ENCODE data around the gene SNX30.

Gene SNX30

DNA sequence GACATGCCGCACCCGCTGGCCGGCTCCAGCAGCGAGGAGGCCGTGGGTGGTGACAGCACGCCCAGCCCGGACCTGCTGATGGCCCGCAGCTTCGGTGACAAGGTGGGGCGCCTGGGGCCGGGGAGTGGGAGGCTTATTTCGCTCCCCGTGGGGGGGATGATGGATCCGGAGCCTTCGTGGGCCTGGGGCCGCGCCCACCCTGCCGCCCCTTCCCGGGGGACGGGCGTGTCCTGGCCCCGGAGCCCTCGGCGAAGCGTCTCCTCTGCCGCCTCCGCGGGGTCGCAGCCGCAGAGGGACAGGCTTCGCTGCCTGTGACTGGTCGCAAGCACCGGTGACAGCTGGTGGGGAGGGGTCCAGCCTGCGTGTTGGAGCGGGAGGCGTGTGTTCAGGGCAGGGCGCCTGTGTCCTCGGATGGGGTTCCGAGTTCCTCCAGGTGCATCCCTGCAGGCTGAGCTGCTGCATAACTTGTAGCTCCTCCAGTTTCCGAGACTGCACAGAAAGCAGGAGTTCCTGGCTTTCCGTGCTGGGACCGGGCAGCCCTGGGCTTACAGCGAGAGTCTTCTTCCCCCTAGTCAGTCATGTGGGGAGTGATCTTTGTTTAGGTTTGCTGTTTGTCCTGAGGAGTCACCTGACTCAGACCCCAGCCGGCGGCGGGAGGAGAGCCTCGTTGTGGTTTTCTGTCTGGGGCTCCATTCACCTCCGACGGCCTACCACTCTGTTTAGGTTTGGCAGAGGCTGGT, 666 bp downstream of the SNX30 start:
- no peak for DNase-seq (ENCODE audit: low read depth in 2 of 2, low spot score in 1 of 2)

DNA sequence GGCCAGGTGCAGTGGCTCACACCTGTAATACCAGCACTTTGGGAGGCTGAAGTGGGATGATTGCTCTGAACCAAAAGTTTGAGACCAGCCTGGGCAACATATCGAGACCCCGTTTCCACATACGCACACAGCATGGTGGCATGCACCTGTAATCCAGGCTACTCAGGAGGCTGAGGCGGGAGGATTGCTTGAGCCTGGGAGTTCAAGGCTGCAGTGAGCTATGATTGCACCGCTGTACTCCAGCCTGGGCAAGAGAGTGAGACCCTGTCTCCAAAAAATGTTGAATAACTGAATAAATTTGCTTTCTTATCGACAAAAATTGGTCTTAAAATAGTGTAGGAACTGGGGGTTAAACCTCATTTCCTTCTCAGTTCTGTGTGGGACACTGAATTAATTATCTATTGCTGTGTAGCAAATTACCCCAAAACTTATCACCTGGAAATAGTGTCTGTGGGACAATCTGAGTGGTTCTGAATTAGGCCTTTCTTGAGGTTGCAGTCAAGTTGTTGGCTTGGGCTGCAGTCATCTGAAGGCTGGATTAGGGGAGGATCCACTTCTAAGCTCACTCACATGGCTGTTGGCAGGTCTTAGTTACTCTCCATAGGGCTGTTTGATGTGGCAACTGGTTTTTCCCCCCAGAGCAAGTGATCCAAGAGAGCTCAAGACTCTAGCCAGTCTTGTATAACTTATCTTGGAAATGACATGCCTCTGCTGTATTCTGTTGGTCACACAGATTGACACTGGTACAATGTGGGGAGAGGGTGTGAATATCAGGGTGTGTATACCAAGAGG, 2.0 kb downstream of the SNX30 start:
- DNase-seq (ENCODE audit: low read depth in 2 of 2, low spot score in 1 of 2): no peak

DNA sequence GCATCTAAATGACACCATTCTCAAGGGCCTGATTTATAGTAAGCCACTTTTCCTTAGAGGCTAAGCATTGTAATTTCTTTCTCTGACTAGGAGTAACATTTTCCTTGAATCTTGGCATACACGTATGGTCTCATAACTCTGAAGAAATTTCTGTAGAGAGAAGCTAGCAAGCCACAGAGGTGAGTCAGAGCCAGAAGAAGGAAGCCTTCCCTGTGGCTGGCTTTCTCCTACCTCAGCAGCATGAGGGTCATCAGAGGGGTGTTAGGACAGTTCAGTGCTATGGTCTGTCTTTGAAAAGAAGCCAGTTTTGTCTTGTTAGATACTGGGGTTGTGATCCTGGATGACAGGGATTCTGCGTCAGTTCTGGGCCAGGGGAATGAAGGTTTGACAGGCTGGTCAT, 3.2 kb downstream of the SNX30 start:
- no peak for DNase-seq (ENCODE audit: low read depth in 2 of 2, low spot score in 1 of 2)

DNA sequence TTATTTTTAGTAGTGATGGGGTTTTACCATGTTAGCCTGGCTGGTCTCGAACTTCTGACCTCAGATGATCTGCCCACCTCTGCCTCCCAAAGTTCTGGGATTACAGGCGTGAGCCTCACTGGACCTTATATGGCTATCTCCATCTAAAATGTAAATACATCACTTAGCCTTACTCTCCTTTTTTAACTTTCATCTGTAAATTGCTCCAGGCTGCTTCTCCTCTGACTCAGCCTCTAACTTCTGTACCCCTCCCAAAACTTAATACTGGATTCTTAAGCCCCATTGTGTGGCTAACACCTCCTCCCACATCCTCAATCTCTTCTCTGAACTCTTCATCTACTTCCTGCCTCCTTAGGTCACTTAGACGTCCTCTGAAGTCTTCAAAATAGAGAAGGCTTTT, 4.0 kb downstream of the SNX30 start:
- no peak for DNase-seq (ENCODE audit: low read depth in 2 of 2, low spot score in 1 of 2)

DNA sequence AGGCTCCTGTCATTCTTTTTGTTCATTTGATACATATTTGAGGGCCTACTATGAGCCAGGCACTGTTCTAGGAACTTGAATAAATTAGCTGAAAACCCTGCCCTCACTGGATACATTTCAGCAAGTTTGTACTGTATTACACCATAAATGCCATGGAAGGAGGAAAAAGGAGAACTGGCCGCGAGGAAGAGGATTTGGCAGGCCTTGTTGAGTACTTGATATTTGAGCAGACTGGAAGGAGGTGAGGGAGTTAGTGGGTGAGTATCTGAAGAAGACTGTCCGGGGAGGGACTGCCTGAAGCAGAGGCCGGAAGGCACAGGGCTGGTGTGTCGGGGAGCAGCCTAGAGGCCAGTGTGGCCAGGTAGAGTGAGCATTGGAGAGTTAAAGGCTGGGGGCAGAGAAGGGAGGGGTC, 4.5 kb downstream of the SNX30 start:
- DNase-seq (ENCODE audit: low read depth in 2 of 2, low spot score in 1 of 2): no peak

DNA sequence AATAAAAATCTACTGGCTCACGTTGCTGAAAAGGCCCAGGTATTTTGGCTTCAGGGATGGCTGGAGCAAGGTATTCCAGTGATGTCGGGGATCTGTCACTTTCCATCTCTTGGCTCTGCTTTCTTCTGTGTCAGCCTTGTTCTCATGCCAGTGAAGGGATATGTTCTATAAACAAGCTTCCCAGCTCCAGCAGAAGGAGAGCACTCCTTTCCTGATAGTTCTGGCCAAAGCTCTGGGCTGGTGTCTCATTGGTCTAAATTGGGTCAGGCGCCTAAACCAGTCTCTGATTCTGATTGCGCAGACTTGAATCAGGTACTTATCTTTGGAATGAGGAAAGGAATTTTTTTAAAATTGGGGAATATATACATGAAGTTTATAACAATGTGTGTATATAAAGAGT, 5.1 kb downstream of the SNX30 start:
- no peak for DNase-seq (ENCODE audit: low read depth in 2 of 2, low spot score in 1 of 2)

DNA sequence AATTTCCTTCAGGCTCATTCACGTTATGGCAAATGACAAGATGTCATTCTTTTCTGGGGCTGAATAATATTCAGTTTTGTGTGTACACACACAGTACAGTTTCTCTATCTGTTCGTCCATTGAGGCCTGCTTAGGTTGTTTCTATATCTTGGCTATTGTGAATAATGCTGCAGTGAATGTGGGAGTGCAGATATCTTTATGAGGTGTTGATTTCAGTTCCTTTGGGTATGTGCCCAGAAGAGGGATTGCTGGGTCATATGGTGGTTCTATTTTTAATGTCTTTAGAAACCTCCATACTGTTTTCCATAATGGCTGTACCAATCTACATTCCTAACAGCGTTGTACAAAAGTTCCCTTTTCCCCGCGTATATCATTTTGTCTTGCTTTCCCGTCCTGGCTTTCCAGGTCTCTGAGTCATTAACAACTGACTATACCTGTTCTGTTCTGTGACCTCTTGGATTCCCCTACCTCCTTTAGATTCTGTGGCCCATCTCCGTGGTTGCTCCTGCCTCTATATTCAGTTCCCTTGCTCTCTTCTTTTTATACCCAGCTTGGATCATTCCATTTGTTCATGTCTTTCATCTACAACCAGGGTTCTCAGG, 6.8 kb downstream of the SNX30 start:
- DNase-seq (ENCODE audit: low read depth in 2 of 2, low spot score in 1 of 2): no peak

DNA sequence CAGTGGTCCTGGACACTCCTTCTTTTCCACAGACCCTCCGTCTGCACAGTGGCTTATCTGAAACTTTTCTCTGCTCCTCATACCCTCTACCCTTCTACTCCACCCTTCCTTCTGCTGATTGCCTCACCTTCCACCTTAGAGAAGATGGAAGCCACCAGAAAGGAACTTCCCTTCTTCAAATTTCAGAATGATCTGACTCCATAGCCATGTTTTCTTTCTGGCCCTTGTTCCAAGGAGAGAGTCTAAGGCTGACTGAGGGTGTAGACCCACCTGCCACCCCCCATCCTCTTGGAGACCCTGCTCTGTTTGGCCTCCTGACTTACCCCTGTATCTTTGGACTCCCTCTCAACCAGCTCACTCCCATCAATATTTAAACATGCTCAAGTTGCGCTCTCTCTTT, 7.4 kb downstream of the SNX30 start:
- no peak for DNase-seq (ENCODE audit: low read depth in 2 of 2, low spot score in 1 of 2)

DNA sequence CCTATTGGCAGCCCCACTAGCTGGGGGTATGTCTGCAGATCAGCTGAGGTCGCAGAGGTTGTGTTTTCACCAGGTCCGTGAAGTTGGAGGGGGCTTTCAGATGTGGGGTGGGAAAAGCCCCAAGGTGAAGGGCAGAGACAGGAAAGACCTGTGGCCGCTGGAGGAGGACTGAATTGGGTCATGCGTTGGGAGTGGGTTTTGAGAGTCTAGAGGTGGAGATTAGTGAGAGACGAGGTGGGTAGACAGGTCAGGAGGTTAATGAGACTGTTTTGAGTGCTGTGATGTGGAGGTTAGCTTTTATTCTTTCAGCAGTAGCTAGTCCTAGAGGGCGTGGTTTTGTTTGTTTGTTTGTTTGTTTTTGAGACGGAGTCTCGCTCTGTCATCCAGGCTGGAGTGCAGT, 10.3 kb downstream of the SNX30 start:
- no peak for DNase-seq (ENCODE audit: low read depth in 2 of 2, low spot score in 1 of 2)

DNA sequence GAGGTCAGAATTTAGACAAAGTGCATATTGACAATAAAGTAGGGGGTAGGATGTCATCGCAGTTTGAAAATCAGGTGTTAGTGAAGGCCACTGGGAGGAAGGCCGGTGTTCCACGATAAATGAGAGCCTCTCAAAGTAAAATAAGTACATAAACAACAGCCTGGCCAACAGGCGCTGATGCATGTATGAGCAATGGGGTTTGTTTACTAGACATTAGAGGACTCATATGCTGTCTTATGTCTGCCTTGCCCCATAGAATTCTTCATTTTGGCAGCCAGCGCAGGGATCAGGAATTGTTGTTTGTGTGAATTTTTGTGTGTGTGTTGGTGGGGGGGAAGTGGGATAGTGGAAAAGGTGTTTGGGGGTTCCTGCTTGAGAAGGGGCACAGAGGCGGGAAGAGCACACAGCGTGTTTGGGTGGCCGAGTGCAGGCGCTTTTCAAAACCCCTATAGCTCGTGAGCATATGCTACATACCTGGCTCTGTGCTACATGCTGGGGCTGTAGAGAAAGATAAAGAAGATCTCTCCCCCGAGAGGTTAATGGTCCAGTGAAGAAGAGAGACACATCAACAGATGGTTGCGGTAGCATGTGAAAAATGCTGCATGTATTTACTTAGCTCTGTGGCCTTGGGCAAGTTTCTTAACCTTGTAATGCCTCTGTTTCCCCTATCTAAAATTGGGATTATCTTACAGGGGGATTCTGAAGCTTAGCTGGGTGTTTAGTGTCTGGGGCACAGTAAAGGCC, 11.5 kb downstream of the SNX30 start:
- no peak for DNase-seq (ENCODE audit: low read depth in 2 of 2, low spot score in 1 of 2)

DNA sequence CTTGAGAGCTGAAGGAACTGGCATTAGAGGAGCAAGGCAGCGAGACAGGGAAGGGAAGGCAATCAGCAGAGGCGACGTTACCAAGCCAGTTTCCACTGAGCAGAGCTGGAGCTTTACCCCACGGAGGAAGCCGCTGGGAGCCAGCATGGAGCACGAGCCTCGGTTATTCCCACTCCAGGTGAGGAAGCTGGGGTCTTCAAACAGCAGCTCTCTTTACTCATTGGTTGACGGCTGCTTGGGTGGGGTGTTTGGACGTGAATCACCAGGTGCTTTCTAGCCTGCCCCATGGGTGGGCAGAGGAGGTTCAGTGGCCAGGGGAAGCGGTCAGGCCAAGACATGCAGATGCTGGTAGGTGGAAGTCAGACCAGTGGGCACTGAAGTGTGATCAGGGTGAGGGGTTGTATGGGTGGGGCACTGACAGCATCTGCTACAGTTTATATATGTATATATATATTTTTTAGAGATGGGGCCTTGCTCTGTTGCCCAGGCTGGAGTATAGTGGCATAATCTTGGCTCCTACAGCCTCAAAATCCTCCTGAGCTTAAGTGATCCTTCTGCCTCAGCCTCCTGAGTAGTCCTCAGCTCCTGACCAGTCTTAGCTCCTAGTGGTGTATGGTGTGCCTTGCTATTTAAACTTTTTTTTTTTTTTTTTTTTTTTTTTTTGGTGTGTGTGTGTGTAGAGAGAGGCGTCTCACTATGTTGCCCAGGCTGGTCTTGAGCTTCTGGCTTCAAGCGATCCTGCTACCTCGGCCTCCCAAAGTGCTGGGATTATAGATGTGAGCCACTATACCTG, 12.4 kb downstream of the SNX30 start:
- no peak for DNase-seq (ENCODE audit: low read depth in 2 of 2, low spot score in 1 of 2)

DNA sequence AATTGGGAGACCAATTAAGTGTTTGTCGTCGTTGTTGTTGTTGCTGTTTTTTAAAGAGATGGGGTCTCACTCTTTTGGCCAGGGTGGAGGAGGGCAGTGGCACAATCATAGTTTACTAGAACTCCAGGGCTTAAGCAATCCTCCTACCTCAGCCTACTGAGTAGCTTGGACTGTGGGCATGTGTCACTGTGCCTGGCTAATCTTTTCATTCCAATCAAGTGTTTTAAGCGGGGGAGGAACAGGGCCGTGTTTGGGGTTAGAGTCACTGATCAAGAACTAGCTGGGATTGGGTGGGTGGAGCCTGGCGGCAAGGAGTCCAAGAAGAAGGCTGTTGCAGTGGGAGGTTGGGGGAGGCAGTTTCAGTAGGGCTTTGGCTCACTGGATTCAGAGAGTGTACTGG, 13.8 kb downstream of the SNX30 start:
- DNase-seq (ENCODE audit: low read depth in 2 of 2, low spot score in 1 of 2): no peak

DNA sequence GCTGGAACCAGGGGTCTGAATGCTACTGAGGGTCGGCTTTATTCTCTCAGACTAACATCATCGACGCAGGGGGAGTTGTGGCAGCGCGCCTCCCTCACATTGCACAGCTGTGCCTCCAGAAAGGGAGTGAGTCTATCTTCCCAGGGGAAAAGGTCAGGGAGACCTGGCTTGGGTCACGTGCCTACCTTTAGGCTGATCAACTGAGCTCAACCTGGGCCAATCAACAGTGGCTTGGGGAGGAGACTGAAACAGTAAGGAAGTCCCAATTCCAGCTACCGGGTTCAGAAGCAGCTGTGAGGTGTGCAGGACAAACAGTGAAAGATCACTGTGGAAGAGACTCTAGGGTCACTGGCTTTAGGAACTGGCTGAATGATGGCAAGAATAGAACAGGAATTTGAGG, 14.3 kb downstream of the SNX30 start:
- DNase-seq (ENCODE audit: low read depth in 2 of 2, low spot score in 1 of 2): no peak

DNA sequence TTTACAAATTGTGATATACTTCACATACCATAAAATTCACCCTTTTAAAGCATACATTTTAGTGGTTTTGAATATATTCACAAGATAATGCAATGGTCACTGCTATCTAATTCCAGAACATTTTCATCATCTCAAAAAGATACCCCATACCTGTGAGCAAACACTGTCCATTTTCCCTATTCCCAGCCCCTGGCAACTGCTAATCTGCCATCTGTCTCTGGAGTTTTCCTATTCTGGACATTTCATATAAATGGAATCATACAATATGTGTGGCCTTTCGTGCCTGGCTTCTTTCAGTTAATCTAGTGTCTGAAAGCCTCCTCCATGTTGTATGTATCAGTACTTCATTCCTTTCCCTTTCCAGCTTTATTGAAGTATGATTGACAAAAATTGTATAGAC, 14.7 kb downstream of the SNX30 start:
- no peak for DNase-seq (ENCODE audit: low read depth in 2 of 2, low spot score in 1 of 2)

DNA sequence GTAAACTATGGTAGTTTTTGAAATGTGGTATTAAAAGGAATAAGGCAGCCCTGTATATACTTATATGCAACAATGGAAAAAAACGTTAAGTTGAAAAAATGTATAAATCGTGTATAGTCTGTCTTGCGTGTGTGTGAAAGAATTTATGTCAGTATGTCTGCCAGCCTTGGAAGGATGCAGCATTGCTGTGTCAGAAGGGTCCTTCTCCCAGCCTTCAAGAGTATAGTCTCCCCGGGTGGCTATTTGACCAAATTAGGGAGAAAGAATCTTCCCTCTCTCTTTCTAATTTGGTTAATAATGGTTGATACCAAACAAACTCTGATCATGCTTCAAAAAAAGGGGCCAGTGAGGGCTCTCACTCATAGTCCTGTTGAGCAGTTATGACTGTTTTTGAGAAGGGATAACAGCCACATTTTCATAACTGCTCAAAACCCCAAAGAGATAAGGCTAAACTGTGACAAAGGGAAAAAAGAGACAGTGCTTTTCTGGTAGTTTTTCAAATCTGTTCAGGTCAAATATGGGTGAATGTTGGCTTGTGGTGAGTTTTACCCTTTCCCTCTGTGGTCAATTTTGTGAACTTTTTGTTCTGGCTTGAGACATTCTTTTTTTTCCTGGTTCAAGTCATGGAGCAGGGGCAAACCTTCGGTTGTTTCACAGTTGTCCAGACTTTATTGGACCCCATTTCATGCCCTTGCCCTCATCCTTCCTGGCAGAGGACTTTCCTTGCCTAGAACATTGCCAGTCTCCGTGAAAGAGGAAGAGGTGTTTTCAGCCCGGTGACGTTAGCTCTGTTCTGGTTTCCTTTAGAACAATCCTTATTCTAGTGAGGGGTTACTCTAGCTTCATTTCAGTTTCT, 21.0 kb downstream of the SNX30 start:
- DNase-seq (ENCODE audit: low read depth in 2 of 2, low spot score in 1 of 2): no peak

DNA sequence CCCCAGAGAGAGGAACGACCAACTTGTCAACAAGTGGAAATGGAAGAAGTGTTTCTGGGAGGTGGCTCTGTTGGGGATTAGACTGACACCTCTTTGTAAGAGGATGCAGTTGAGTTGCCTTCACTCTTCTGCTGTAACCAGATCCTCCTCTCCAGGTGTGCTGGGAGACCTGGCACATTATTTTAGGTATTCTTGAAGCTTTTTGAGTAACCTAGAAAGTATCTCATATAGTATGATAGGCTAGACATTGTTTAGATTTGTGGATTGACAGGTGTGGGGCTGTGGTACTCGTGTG, 21.6 kb downstream of the SNX30 start:
- no peak for DNase-seq (ENCODE audit: low read depth in 2 of 2, low spot score in 1 of 2)

DNA sequence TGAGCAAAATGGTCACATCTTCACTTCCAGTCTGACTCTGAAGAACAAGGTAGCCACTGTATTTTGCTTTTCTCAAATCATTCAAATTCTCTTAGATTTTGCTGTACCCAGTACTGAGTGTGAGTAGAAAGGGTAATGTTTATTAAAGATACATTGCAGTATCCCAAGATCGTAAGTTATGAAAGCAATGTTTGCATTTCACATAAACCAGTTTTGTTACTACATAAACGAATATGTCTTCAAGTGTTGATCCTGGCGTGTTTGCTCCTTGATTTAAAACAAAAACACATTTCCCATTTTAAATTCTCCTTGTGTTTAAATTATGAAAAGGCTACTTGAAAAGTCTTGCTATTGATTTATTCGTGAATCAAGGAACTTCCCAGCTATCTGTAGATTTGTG, 22.0 kb downstream of the SNX30 start:
- DNase-seq (ENCODE audit: low read depth in 2 of 2, low spot score in 1 of 2): no peak

DNA sequence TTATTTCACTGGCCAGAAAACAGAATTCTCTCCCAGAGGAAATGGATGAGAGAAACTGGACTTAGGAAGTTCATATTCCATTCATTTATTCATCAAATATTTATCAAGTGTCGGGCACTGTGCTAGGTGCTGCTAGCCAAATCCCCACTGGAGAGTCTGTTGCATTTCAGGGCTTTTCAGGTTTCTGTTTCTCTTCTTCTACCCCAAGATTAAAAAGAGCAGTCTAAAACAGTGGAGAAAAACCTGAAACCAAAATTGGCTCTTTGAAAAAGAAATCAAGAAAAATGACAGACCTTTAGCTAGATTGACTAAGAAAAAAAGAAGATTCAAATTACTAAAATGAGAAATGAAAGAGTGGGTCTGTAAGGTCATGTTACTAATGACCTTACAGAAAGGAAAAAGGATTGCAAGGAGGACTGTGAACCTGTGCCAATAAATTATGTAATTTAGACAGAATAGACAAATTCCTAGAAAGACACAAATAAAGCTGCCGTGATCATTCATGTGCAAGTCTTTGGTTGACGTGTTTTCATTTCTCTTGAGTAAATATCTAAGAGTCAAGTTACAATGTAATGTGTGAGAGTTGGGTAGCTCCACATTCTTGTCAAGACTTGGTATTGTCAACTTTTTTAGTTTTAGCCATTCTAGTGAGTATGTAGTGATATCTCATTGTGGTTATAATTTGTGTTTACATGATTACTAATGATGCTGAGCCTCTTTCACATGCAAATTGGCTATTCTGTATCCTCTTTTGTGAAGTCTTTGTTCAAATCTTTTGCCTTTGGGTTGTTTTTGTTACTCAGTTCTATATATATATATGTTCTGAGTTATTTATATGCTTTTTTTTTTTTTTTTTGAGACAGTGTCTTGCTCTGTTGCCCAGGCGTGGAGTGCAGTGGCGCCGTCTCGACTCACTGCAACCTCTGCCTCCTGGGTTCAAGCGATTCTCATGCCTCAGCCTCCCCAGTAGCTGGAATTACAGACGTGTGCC, 23.7 kb downstream of the SNX30 start:
- no peak for DNase-seq (ENCODE audit: low read depth in 2 of 2, low spot score in 1 of 2)

DNA sequence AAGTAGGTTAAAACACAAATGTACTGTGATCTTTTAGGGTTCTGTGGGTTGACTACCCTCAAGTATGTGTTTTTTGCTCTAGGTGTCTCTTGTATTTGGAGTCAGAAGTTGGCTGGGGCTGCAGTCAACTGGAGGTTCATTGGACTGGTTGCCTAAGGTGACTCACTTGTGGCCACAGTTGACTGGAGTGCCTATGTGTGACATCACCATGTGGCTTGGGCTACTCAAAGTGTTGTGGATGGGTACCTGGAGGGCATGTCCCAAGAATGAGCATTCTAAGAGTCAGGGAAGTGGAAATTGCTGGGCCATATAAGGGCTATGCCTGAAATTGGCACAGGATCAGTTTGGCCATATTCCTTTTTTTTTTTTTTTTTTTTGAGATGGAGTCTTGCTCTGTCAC, 27.4 kb downstream of the SNX30 start:
- no peak for DNase-seq (ENCODE audit: low read depth in 2 of 2, low spot score in 1 of 2)

All from stimulated activated CD8-positive, alpha-beta memory T cell treated with anti-CD3 and anti-CD28 coated beads, Interleukin-4, amount 100 ng/mL, for 4 hours (primary cell).